Right cardiac atrium (tissue), 5 donors: ENCODE data around the gene RPUSD2. TPM values are rescaled to one million over a fixed set of nuclear protein-coding genes. Genes with fewer than 3 reads are reported as not detected.

Experiments
- ATAC-seq, 2 donors: fragments of 200-7000 bp; cut with Tn5 transposase; one replicate each; pipeline versions ENCODE4 v1.8.0 to v1.9.1; 2020; ENCODE audit warnings: moderate library complexity in 2 of 2, mild to moderate bottlenecking in 1 of 2
- DNase-seq, 3 donors: peaks; one replicate each; pipeline ENCODE4 v3.0.0-alpha.2; 2020
- H3K27ac ChIP-seq: one replicate; pipeline ENCODE4 v1.5.1; 2013; ENCODE audit warnings: mild to moderate bottlenecking, low read length, control low read depth, moderate library complexity
- H3K27me3 ChIP-seq: one replicate; pipeline ENCODE4 v1.6.1; 2013; ENCODE audit not compliant: control insufficient read depth, insufficient read depth
- H3K4me1 ChIP-seq: one replicate; pipeline ENCODE4 v1.6.1; 2013; ENCODE audit warnings: low read length; ENCODE audit not compliant: control insufficient read depth, insufficient read depth
- H3K4me3 ChIP-seq: one replicate; pipeline ENCODE4 v1.5.1; 2013; ENCODE audit warnings: low read length, control low read depth
- H3K9me3 ChIP-seq: one replicate; pipeline ENCODE4 v1.6.1; 2013; ENCODE audit warnings: low read length; ENCODE audit not compliant: control insufficient read depth
- WGBS: extraction: QIAGEN DNeasy Blood & Tissue Kit; methylation state at CpG from one replicate; pipeline ENCODE4 v1.1.7; 2013; 5-methylcytosine and 5-hydroxymethylcytosine counted together
- intact Hi-C, 4 donors: fragments of 100-400 bp; cut with DNase I; formaldehyde crosslinking; loops; one replicate each; pipeline versions ENCODE4 v1.11.0 to v1.14.0; 2022 to 2023
- polyA plus RNA-seq: library from polyadenylated mRNA; stranded (reverse); fragments of 200-250 nt; gene quantifications from one replicate; pipeline ENCODE4 v1.2.3, GENCODE V29; 2013
- total RNA-seq, 4 donors: library from RNA; stranded (reverse); fragmentation: NEBNext Ultra II Directional; extraction: Animal tissue kit (Norgen Biotek cat#: 25700); gene quantifications; one replicate each; pipeline ENCODE4 v1.2.1, GENCODE V29; 2021
- donor health status: healthy with polysubstance abuse.
- donor health status: DM: no; HTN: yes; CAD: no.
- donor health status: DM: no; HTN: no; CAD: no.
- donor health status: DM: no; HTN: yes; CAD: no; lungs with severe emphysema.
- donor health status: DM: yes; HTN: yes; CAD: no.

Gene RPUSD2
- total and polyA plus RNA-seq, 5 donors: 7.6 to 9.7 (median 8.5) TPM

- WGBS: 3% methylated on average over 41 of the region's 41 CpGs
- H3K4me3 ChIP-seq: peak within 1 kb of the TSS; percentile 93
- ATAC-seq: peak; percentile 95 to 96
- H3K9me3 ChIP-seq: no peaks in the 10 kb centered on the region
- intact Hi-C loops: loop anchor here in 1 of 4 donors (10.0 kb wide), 1 partner anchor 79 kb away; no protein-coding TSS in a partner anchor
- no peaks in the 10 kb centered on the region for H3K4me1 ChIP-seq
- no peaks in the 10 kb centered on the region for H3K27me3 ChIP-seq
- H3K27ac ChIP-seq: peak within 1 kb of the TSS; percentile 97
- DNase-seq: peak; percentile 84 to 93 (median 93)
Observed at GRCh38 chr15:40593588-40594428, 24.7 kb downstream of the RPUSD2 start, which contains the start of gene KNL1. KNL1 (plus strand) TSS chr15:40594249; CDS start chr15:40602932, 8,683 bp downstream.

GRCh38 chr15:40594429-40594836 is 25.3 kb downstream of the RPUSD2 start:
- no peaks in the 10 kb centered on the region for H3K4me1 ChIP-seq
- intact Hi-C loops: loop anchor here in 1 of 4 donors (10.0 kb wide), 1 partner anchor 80 kb away; no protein-coding TSS in a partner anchor
- H3K27ac ChIP-seq: peak overlapping the region; percentile 97
- H3K4me3 ChIP-seq: peak overlapping the region; percentile 93
- peak; percentile 50 to 78 (median 75) for DNase-seq
- no peaks in the 10 kb centered on the region for H3K27me3 ChIP-seq
- ATAC-seq: peak; percentile 43 to 62
- WGBS: under 1% methylated on average over 31 of the region's 31 CpGs
- no peaks in the 10 kb centered on the region for H3K9me3 ChIP-seq

GRCh38 chr15:40595219-40595618 is 26.1 kb downstream of the RPUSD2 start:
- ATAC-seq (no peak), DNase-seq (no peak)
- Histone ChIP-seq H3K27me3 (no peaks in the 10 kb centered on the region), H3K4me3 (peak overlapping the region; percentile 93), H3K4me1 (no peaks in the 10 kb centered on the region), H3K9me3 (no peaks in the 10 kb centered on the region), H3K27ac (no peak overlapping the region)
- intact Hi-C loops: loop anchor here in 1 of 4 donors (10.0 kb wide), 1 partner anchor 80 kb away; no protein-coding TSS in a partner anchor
- WGBS: 35% methylated on average over 5 of the region's 5 CpGs

DNA sequence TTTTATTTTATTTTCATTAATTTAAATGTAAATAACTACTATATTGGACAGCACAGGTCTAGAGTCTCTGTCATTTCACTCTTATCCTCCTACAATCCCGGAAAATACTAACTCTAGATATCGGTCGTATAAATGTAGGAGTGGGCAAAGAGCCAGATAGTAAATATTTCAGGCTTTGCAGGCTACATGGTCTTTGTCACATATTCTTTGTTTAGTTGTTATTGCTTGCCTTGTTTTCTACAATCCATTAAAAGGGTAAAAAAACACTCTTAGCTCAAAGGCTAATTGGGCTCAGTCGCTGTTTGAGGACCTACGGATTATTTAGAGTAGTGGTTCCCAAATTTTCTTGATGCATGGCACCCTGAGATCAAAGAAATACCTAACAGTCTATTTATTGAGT is 26.7 kb downstream of the RPUSD2 start:
- Histone ChIP-seq H3K27me3 (no peaks in the 10 kb centered on the region), H3K27ac (no peak overlapping the region), H3K4me3 (no peak overlapping the region), H3K4me1 (no peaks in the 10 kb centered on the region), H3K9me3 (no peaks in the 10 kb centered on the region)
- intact Hi-C loops: loop anchor here in 1 of 4 donors (10.0 kb wide), 1 partner anchor 81 kb away; no protein-coding TSS in a partner anchor
- WGBS: 70% methylated on average over 5 of the region's 5 CpGs
- ATAC-seq: no peak
- DNase-seq: no peak

DNA sequence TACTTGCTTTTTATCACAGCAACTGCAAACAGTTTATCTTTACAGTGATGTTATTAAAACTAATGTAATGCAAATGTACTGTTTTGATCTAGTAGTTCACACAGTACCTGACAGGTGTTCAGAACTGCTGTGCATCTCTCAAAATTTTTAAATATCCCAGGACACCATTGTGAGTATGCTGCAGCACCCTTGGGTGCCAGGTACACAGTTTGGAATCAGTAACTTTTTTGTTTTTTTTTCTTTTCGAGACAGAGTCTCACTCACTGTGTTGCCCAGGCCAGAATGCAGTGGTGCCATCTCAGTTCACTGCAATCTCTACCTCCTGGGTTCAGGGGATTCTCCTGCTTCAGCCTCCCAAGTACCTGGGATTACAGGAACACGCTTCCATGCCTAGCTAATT is 27.9 kb downstream of the RPUSD2 start:
- H3K4me1 ChIP-seq: no peaks in the 10 kb centered on the region
- H3K4me3 ChIP-seq: no peak overlapping the region
- no peaks in the 10 kb centered on the region for H3K9me3 ChIP-seq
- no peak for DNase-seq
- intact Hi-C loops: loop anchor here in 1 of 4 donors (10.0 kb wide), 1 partner anchor 82 kb away; no protein-coding TSS in a partner anchor
- no peaks in the 10 kb centered on the region for H3K27me3 ChIP-seq
- WGBS: 93% methylated on average over 2 of the region's 2 CpGs
- no peak for ATAC-seq
- H3K27ac ChIP-seq: no peak overlapping the region

DNA sequence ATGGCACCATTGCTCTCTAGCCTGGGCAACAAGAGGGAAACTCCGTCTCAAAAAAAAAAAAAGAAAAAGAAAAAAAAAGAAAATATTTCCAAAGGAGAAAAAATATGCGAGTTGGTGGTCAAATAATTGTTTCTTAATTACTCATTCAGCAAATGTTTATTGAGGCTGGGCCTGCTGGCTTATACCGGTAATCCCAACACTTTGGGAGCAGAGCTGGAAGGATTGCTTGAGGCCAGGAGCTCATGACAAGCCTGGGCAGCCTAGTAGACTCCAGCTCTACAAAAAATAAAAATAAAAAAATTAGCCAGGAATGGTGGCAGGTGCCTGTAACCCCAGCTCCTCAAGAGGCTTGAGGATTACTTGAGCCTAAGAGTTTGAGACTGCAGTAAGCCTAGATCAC is 29.0 kb downstream of the RPUSD2 start:
- H3K27ac ChIP-seq: no peak overlapping the region
- H3K27me3 ChIP-seq: no peaks in the 10 kb centered on the region
- WGBS: 65% methylated on average over 3 of the region's 3 CpGs
- intact Hi-C loops: loop anchor here in 1 of 4 donors (10.0 kb wide), 1 partner anchor 83 kb away; no protein-coding TSS in a partner anchor
- H3K4me1 ChIP-seq: no peaks in the 10 kb centered on the region
- H3K9me3 ChIP-seq: no peaks in the 10 kb centered on the region
- ATAC-seq (no peak), DNase-seq (no peak)
- H3K4me3 ChIP-seq: no peak overlapping the region

DNA sequence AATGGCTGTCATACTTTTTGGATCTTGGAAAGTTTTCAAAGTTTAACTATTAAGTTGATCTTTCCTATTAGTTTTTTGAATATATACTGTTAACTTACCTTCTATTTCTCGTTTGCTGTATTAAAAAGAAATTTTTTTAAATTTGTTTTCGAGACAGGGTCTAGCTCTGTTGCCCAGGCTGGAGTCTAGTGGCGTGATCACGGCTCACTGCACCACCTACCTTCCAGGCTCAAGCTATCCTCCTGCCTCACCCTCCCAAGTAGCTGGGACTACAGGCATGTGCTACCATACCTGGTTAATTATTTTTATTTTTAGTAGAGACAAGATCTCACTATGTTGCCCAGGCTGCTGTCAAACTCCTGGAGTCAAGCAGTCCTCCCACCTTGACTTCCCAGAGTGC is 29.6 kb downstream of the RPUSD2 start:
- ATAC-seq (no peak), DNase-seq (no peak)
- Histone ChIP-seq H3K4me1 (no peaks in the 10 kb centered on the region), H3K27ac (no peak overlapping the region), H3K9me3 (no peaks in the 10 kb centered on the region), H3K27me3 (no peaks in the 10 kb centered on the region), H3K4me3 (no peak overlapping the region)
- intact Hi-C loops: loop anchor here in 1 of 4 donors (10.0 kb wide), 1 partner anchor 84 kb away; no protein-coding TSS in a partner anchor
- WGBS: 70% methylated on average over 4 of the region's 4 CpGs

GRCh38 chr15:40600956-40601355 is 31.9 kb downstream of the RPUSD2 start:
- 77% methylated on average over 12 of the region's 12 CpGs for whole genome bisulfite sequencing

GRCh38 chr15:40603935-40604334 is 34.8 kb downstream of the RPUSD2 start:
- Histone ChIP-seq H3K27me3 (no peaks in the 10 kb centered on the region), H3K4me3 (no peak overlapping the region), H3K27ac (no peak overlapping the region), H3K9me3 (no peaks in the 10 kb centered on the region), H3K4me1 (no peaks in the 10 kb centered on the region)
- no peak for DNase-seq
- no peak for ATAC-seq
- intact Hi-C loops: no loop called here

More at GRCh38 chr15:40600956-40601355, 31.9 kb downstream of the RPUSD2 start:
- Histone ChIP-seq H3K27me3 (no peaks in the 10 kb centered on the region), H3K4me1 (no peaks in the 10 kb centered on the region), H3K9me3 (no peaks in the 10 kb centered on the region), H3K4me3 (no peak overlapping the region), H3K27ac (no peak overlapping the region)
- intact Hi-C loops: no loop called here
- ATAC-seq (no peak), DNase-seq (no peak)

DNA sequence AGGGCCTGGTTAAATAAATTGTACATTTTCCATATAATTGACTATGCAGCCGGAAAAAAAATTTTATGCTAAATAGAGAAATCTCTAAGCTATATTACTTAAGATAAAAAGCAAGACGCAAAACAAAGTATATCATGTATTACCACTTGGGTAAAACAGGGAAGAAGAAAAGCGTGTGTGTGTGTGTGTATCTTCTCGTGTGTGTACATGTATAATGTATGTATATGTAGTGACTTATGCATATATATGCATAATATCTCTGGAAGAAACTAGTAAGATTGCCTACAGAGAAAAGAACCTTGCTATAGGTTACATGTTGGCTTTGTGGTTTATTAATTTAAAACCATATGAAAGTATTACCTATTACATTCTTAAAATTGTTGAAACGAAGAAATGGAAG is 44.0 kb downstream of the RPUSD2 start:
- H3K4me3 ChIP-seq: no peak overlapping the region
- H3K27me3 ChIP-seq: no peaks in the 10 kb centered on the region
- ATAC-seq (no peak), DNase-seq (no peak)
- intact Hi-C loops: no loop called here
- no peaks in the 10 kb centered on the region for H3K9me3 ChIP-seq
- H3K27ac ChIP-seq: no peak overlapping the region
- WGBS: 76% methylated on average over 5 of the region's 5 CpGs
- no peaks in the 10 kb centered on the region for H3K4me1 ChIP-seq

- Histone ChIP-seq H3K27me3 (no peaks in the 10 kb centered on the region), H3K4me3 (no peak overlapping the region), H3K4me1 (no peaks in the 10 kb centered on the region), H3K9me3 (no peaks in the 10 kb centered on the region), H3K27ac (no peak overlapping the region)
- 71% methylated on average over 2 of the region's 2 CpGs for WGBS
- ATAC-seq (no peak), DNase-seq (no peak)
- intact Hi-C loops: no loop called here
Observed at GRCh38 chr15:40618023-40618422, 48.9 kb downstream of the RPUSD2 start.
